ENCODE data around the gene SLC30A2.

DNA sequence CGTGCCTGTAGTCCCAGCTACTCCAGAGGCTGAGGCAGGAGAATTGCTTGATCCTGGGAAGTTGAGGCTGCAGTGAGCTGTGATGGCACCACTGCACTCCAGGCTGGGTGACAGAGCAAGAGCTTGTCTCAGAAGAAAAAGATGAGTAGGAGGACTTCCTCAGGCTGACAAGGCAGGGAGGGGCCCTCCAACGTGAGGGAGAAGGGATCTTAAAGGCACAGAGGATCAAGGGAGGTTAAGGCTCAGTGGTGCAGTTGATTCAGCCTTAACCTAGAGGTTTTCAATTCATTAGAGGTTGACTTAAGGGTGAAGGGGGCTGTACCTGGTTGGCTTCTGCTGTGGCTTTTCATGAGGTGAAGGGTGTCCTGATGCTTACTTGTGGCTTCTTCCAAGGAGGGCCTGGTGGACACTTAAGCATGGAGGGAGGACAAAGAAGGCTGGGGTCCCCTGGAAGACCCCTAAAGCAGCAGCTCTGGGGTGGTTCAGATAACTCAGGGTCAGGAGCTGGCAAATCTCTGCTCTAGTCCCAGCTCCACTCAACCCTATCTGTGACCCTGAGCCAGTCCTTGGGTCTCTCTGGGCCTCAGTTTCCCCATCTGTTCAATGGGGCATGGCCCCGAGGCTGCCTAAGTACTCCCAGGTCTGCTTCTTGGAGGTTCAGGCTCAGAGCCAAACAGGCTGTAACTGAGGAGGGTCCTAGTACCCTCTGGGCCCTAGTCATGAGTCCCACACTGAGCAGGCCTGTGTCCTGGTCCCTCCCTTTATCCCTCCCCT, 18.0 kb downstream of the SLC30A2 start:
- TF ChIP-seq, protein P1, sequence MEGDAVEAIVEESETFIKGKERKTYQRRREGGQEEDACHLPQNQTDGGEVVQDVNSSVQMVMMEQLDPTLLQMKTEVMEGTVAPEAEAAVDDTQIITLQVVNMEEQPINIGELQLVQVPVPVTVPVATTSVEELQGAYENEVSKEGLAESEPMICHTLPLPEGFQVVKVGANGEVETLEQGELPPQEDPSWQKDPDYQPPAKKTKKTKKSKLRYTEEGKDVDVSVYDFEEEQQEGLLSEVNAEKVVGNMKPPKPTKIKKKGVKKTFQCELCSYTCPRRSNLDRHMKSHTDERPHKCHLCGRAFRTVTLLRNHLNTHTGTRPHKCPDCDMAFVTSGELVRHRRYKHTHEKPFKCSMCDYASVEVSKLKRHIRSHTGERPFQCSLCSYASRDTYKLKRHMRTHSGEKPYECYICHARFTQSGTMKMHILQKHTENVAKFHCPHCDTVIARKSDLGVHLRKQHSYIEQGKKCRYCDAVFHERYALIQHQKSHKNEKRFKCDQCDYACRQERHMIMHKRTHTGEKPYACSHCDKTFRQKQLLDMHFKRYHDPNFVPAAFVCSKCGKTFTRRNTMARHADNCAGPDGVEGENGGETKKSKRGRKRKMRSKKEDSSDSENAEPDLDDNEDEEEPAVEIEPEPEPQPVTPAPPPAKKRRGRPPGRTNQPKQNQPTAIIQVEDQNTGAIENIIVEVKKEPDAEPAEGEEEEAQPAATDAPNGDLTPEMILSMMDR (IDR thresholded peaks at IDR 0.05): no peak
- TF ChIP-seq POLR2A (IDR thresholded peaks at IDR 0.05): no peak
